OCI-LY7 (cell line): ENCODE measurements around the gene ZNF337. TPM values are rescaled to one million over a fixed set of nuclear protein-coding genes. Genes with fewer than 3 reads are reported as not detected.
"Not testable (repeated sequence)": the region's sequence is repeated elsewhere in the genome, so short reads cannot be mapped to it uniquely, and the experiment has no call there.

Source experiments
- BruUV-seq: library from RNA; stranded (reverse); fragments of 400-500 nt; replicated peaks from 2 replicates; lab custom pipeline; 2021; lab: Mats Ljungman, UMichigan
- CTCF ChIA-PET: fragments of 300-600 bp; sonication (Branson Sonifier 250); formaldehyde crosslinking; loops from one replicate; lab custom pipeline; 2022; ENCODE audit warnings: antibody characterized with exemption; ENCODE audit not compliant: unreplicated experiment; lab: Charles Lee
- POLR2A ChIA-PET: fragments of 300-600 bp; sonication (Branson Sonifier 250); formaldehyde crosslinking; loops from one replicate; lab custom pipeline; 2022; ENCODE audit warnings: antibody characterized with exemption; lab: Charles Lee
- DNase-seq: peaks from one replicate; pipeline ENCODE4 v3.0.0-alpha.2; 2015; ENCODE audit warnings: low spot score
- H2AFZ ChIP-seq: fragments of 200-600 bp; sonication (generic), shearing (Covaris generic); 2 replicates; pipeline ENCODE4 v1.6.1; 2014; ENCODE audit warnings: mild to moderate bottlenecking, antibody characterized with exemption, low read length, moderate library complexity
- H3K27ac ChIP-seq: fragments of 200-600 bp; sonication (generic); 2 replicates; pipeline ENCODE4 v1.5.1; 2014; ENCODE audit warnings: mixed run types, low read depth, mild to moderate bottlenecking, moderate library complexity, low read length, inconsistent platforms; ENCODE audit not compliant: poor library complexity, severe bottlenecking
- H3K36me3 ChIP-seq: fragments of 200-600 bp; sonication (generic); 2 replicates; pipeline ENCODE4 v1.6.1; 2014; ENCODE audit warnings: mild to moderate bottlenecking, antibody characterized with exemption, low read length, moderate library complexity, mixed read lengths; ENCODE audit not compliant: insufficient read depth
- H3K4me1 ChIP-seq: fragments of 200-600 bp; sonication (generic); 2 replicates; pipeline ENCODE4 v1.5.1; 2014; ENCODE audit warnings: mild to moderate bottlenecking, low read length; ENCODE audit not compliant: insufficient read depth, poor library complexity, severe bottlenecking
- H3K4me2 ChIP-seq: fragments of 200-600 bp; sonication (generic); 2 replicates; pipeline ENCODE4 v1.6.1; 2014; ENCODE audit warnings: mild to moderate bottlenecking, low read length
- H3K4me3 ChIP-seq: fragments of 200-600 bp; sonication (generic); 2 replicates; pipeline ENCODE4 v1.5.1; 2014; ENCODE audit warnings: mild to moderate bottlenecking, low read depth, low read length; ENCODE audit not compliant: poor library complexity, severe bottlenecking
- H3K79me2 ChIP-seq: fragments of 200-600 bp; sonication (generic); 2 replicates; pipeline ENCODE4 v1.6.1; 2016; ENCODE audit warnings: low read depth, mild to moderate bottlenecking, low read length, moderate library complexity, mixed read lengths; ENCODE audit not compliant: insufficient read depth
- H3K9me2 ChIP-seq: fragments of 200-600 bp; sonication (generic); 2 replicates; pipeline ENCODE4 v1.6.1; 2016; ENCODE audit warnings: mild to moderate bottlenecking, low read length, mixed read lengths; ENCODE audit not compliant: insufficient read depth
- H3K9me3 ChIP-seq: fragments of 200-600 bp; sonication (generic); 2 replicates; pipeline ENCODE4 v1.6.1; 2014; ENCODE audit warnings: mild to moderate bottlenecking, mixed run types, low read length, mixed read lengths
- H4K20me1 ChIP-seq: fragments of 200-600 bp; sonication (generic); 2 replicates; pipeline ENCODE4 v1.6.1; 2014; ENCODE audit warnings: mild to moderate bottlenecking, antibody characterized with exemption, low read length, moderate library complexity, mixed read lengths; ENCODE audit not compliant: insufficient read depth
- CTCF ChIP-seq: fragments of 200-600 bp; sonication (generic); conservative IDR thresholded peaks from 2 replicates; pipeline ENCODE4 v1.5.1; 2014; ENCODE audit warnings: mild to moderate bottlenecking, antibody characterized with exemption, low read length, moderate library complexity, mixed read lengths
- EZH2phosphoT487 ChIP-seq: fragments of 200-600 bp; sonication (generic); IDR thresholded peaks from 2 replicates; pipeline ENCODE4 v1.6.1; 2018; ENCODE audit warnings: low read depth, borderline replicate concordance, mild to moderate bottlenecking, mixed run types, antibody characterized with exemption, low read length, moderate library complexity, mixed read lengths
- intact Hi-C: fragments of 100-400 bp; cut with micrococcal nuclease; formaldehyde crosslinking; loops from one replicate; pipeline ENCODE4 v1.10.0; 2022; ENCODE audit not compliant: unreplicated experiment
- total RNA-seq, 2 experiments: library from RNA; depleted of rRNA in 1 of 2; stranded (reverse); fragments of >200 nt in 1 of 2; shearing (Covaris generic) in 1 of 2; gene quantifications; 2 replicates each; pipeline ENCODE4 v1.2.3, GENCODE V29; 2014 to 2022

The ZNF337 gene
- total RNA-seq, 2 experiments from 2014 or later: 13.3 to 15.1 TPM

GRCh38 chr20:25685276-25686080 is 11.2 kb downstream of the ZNF337 start:
- Histone ChIP-seq H3K4me2 (peak overlapping the region; percentile 39; the same call in 1 of the 2 replicates), H3K4me1 (peaks cover 24% of the 10 kb centered on the region), H3K9me3 (no peaks in the 10 kb centered on the region), H3K79me2 (no peaks in the 10 kb centered on the region), H2AFZ (no peak overlapping the region), H4K20me1 (no peaks in the 10 kb centered on the region), H3K36me3 (peaks cover 6% of the 10 kb centered on the region; the same call in 1 of the 2 replicates), H3K9me2 (no peaks in the 10 kb centered on the region), H3K27ac (no peak overlapping the region), H3K4me3 (no peak overlapping the region)
- TF ChIP-seq CTCF (no peak; the same call in 1 of the 2 replicates), EZH2phosphoT487 (no peak)
- POLR2A ChIA-PET: interaction anchor here (0.6 kb wide), 1 partner anchor 15 kb away, joined by 3 read pairs; no protein-coding TSS in a partner anchor
- intact Hi-C loops: no loop called here
- CTCF ChIA-PET: no interaction called here
- BruUV-seq: no TSS peak
- DNase-seq: peak; percentile 46

GRCh38 chr20:25683826-25684225 is 12.8 kb downstream of the ZNF337 start:
- H3K4me3 ChIP-seq, POLR2A ChIA-PET, H3K9me3 ChIP-seq, DNase-seq, H2AFZ ChIP-seq, H3K9me2 ChIP-seq, BruUV-seq, H3K36me3 ChIP-seq, intact Hi-C loops, H3K4me2 ChIP-seq, H3K27ac ChIP-seq, H3K79me2 ChIP-seq, H4K20me1 ChIP-seq, CTCF ChIA-PET: not testable (repeated sequence)
- peaks cover 24% of the 10 kb centered on the region for H3K4me1 ChIP-seq

GRCh38 chr20:25683050-25683449 is 13.6 kb downstream of the ZNF337 start:
- no peak overlapping the region for H2AFZ ChIP-seq
- no peak overlapping the region for H3K4me3 ChIP-seq
- CTCF ChIA-PET: no interaction called here
- no peak overlapping the region for H3K4me2 ChIP-seq
- no peak for DNase-seq
- no peaks in the 10 kb centered on the region for H3K9me3 ChIP-seq
- no peak overlapping the region for H3K27ac ChIP-seq
- H3K36me3 ChIP-seq: peaks cover 11% of the 10 kb centered on the region
- peaks cover 24% of the 10 kb centered on the region for H3K4me1 ChIP-seq
- TF ChIP-seq CTCF (no peak), EZH2phosphoT487 (no peak)
- POLR2A ChIA-PET: no interaction called here
- no peaks in the 10 kb centered on the region for H3K79me2 ChIP-seq
- BruUV-seq: no TSS peak
- intact Hi-C loops: no loop called here
- no peaks in the 10 kb centered on the region for H3K9me2 ChIP-seq
- no peaks in the 10 kb centered on the region for H4K20me1 ChIP-seq
